Glutamatergic neuron (in vitro differentiated cells): Measurements from ENCODE around the gene TTLL6. TPM values are rescaled to one million over a fixed set of nuclear protein-coding genes. Genes with fewer than 3 reads are reported as not detected.
A peak's percentile ranks its signal among the peaks of the same experiment; 100 is the strongest.

ENCODE experiments used
- DNase-seq: peaks from one replicate; pipeline ENCODE4 v3.0.0; 2022
- H3K27ac Mint-ChIP-seq: one replicate; pipeline ENCODE4 v1.8.0; 2020; ENCODE audit warnings: mild to moderate bottlenecking, mixed read lengths, inconsistent platforms; ENCODE audit not compliant: unreplicated experiment
- H3K27me3 Mint-ChIP-seq: one replicate; pipeline ENCODE4 v1.8.0; 2020; ENCODE audit warnings: mild to moderate bottlenecking, moderate library complexity, mixed read lengths, inconsistent platforms; ENCODE audit not compliant: unreplicated experiment
- H3K36me3 Mint-ChIP-seq: one replicate; pipeline ENCODE4 v1.8.0; 2020; ENCODE audit warnings: mild to moderate bottlenecking, mixed read lengths, inconsistent platforms; ENCODE audit not compliant: unreplicated experiment
- H3K4me1 Mint-ChIP-seq: one replicate; pipeline ENCODE4 v1.8.0; 2020; ENCODE audit warnings: mild to moderate bottlenecking, low read depth, mixed read lengths, inconsistent platforms; ENCODE audit not compliant: unreplicated experiment
- H3K4me3 Mint-ChIP-seq: one replicate; pipeline ENCODE4 v1.8.0; 2020; ENCODE audit warnings: mild to moderate bottlenecking, mixed read lengths, inconsistent platforms; ENCODE audit not compliant: unreplicated experiment
- H3K9me3 Mint-ChIP-seq: one replicate; pipeline ENCODE4 v1.8.0; 2020; ENCODE audit warnings: mild to moderate bottlenecking, moderate library complexity, mixed read lengths, inconsistent platforms; ENCODE audit not compliant: unreplicated experiment
- CTCF ChIP-seq: fragments of 200-600 bp; sonication (generic); IDR thresholded peaks from one replicate; pipeline ENCODE4 v1.5.0; 2021; ENCODE audit not compliant: partially characterized antibody, unreplicated experiment
- total RNA-seq: library from RNA; stranded (reverse); fragmentation: NEBNext Ultra II Directional; extraction: Animal tissue kit (Norgen Biotek cat#: 25700); gene quantifications from one replicate; pipeline ENCODE4 v1.2.1, GENCODE V29; 2021; ENCODE audit not compliant: unreplicated experiment

TTLL6 gene
- total RNA-seq, 1 donor from 2014 or later: 35.4 TPM

GRCh38 chr17:48755356-48755755 is 61.7 kb downstream of the TTLL6 start:
- no peak overlapping the region for H3K4me3 Mint-ChIP-seq
- DNase-seq: no peak
- H3K4me1 Mint-ChIP-seq: peaks cover 11% of the 10 kb centered on the region
- no peak overlapping the region for H3K27ac Mint-ChIP-seq
- no peak for TF ChIP-seq CTCF
- peaks cover 9% of the 10 kb centered on the region for H3K9me3 Mint-ChIP-seq
- no peaks in the 10 kb centered on the region for H3K36me3 Mint-ChIP-seq
- H3K27me3 Mint-ChIP-seq: peaks cover 41% of the 10 kb centered on the region

GRCh38 chr17:48754500-48755261 is 62.3 kb downstream of the TTLL6 start:
- Mint-ChIP-seq H3K4me1 (peaks cover 11% of the 10 kb centered on the region), H3K27ac (no peak overlapping the region), H3K4me3 (peak overlapping the region; percentile 49), H3K9me3 (peaks cover 8% of the 10 kb centered on the region), H3K36me3 (no peaks in the 10 kb centered on the region), H3K27me3 (peaks cover 44% of the 10 kb centered on the region)
- DNase-seq: no peak
- no peak for TF ChIP-seq CTCF

- H3K27me3 Mint-ChIP-seq: peaks cover 48% of the 10 kb centered on the region
- H3K4me3 Mint-ChIP-seq: no peak overlapping the region
- DNase-seq: no peak
- H3K36me3 Mint-ChIP-seq: no peaks in the 10 kb centered on the region
- TF ChIP-seq CTCF: no peak
- peaks cover 9% of the 10 kb centered on the region for H3K9me3 Mint-ChIP-seq
- H3K27ac Mint-ChIP-seq: no peak overlapping the region
- H3K4me1 Mint-ChIP-seq: peaks cover 11% of the 10 kb centered on the region
Measured at GRCh38 chr17:48753794-48754499, 63.1 kb downstream of the TTLL6 start.

- no peak for DNase-seq
- H3K9me3 Mint-ChIP-seq: peaks cover 11% of the 10 kb centered on the region
- TF ChIP-seq CTCF: no peak
- peaks cover 52% of the 10 kb centered on the region for H3K27me3 Mint-ChIP-seq
- peaks cover 11% of the 10 kb centered on the region for H3K4me1 Mint-ChIP-seq
- H3K36me3 Mint-ChIP-seq: no peaks in the 10 kb centered on the region
- no peak overlapping the region for H3K27ac Mint-ChIP-seq
- H3K4me3 Mint-ChIP-seq: no peak overlapping the region
Measured at GRCh38 chr17:48752399-48753288, 64.4 kb downstream of the TTLL6 start.
